GM12801 (cell line): ENCODE results near the gene EML4.

Experiments
- CTCF ChIP-seq: IDR thresholded peaks from one replicate; pipeline ENCODE4 v1.5.1; 2011; ENCODE audit warnings: control low read depth; ENCODE audit not compliant: insufficient read length; ENCODE audit errors: extremely low read depth

EML4 gene

GRCh38 chr2:42192010-42192373, 22.8 kb downstream of the EML4 start:
- TF ChIP-seq CTCF = no peak

- TF ChIP-seq CTCF = no peak
Observed at GRCh38 chr2:42192652-42193566, 23.8 kb downstream of the EML4 start.

DNA sequence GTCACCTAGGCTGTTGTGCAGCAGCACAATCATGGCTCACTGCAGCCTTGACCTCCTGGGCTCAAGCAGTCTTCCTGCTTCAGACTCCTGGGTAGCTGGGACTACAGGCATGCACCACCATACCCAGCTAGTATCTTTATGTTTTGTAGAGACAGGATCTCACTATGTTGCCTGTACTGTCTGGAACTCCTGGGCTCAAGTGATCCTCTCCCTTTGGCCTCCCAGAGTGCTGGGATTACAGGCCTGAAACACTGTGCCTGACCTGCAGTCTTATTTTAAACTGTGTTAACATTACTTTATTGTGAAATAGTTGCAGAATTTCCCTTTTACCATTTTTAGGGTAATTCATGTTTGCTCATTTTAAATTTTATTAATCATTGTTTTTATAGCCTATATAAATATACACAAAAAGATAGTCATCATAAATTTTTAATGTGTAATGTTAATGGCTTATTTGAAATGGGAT, 24.6 kb downstream of the EML4 start:
- TF ChIP-seq CTCF = no peak

GRCh38 chr2:42194428-42194827, 25.3 kb downstream of the EML4 start:
- no peak for TF ChIP-seq CTCF

- no peak for TF ChIP-seq CTCF
Observed at GRCh38 chr2:42195559-42195958, 26.4 kb downstream of the EML4 start.

DNA sequence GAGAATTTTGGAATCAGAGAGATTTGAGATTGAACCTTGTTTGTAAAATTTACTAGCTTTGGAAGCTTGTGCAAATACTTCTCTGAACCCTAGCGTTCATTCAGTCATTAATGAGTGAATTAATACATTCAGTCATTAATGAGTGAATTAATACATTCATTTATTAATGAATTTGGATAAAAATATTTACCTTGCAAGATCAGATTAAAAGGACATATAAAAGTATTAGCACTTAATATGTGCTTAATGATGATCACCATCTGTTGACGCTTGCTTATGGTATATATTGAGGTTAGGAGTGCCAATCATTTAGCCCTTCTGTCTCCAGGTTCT, 26.9 kb downstream of the EML4 start:
- TF ChIP-seq CTCF = no peak

- TF ChIP-seq CTCF = no peak
Observed at GRCh38 chr2:42196403-42197267, 27.5 kb downstream of the EML4 start.
